Trophoblast cell (in vitro differentiated cells and primary cell): ENCODE results near the gene PIGO.

Experiments used
- DNase-seq, 2 donors: peaks; one replicate each; pipeline ENCODE4 v3.0.0-alpha.2; 2016
- H2AFZ ChIP-seq: 2 replicates; pipeline ENCODE4 v1.6.1; 2013; ENCODE audit warnings: low read length, moderate library complexity, mild to moderate bottlenecking; ENCODE audit not compliant: insufficient read depth, poor library complexity
- H2AK5ac ChIP-seq: 2 replicates; pipeline ENCODE4 v1.6.1; 2013; ENCODE audit warnings: mild to moderate bottlenecking, low read length
- H2BK120ac ChIP-seq: 2 replicates; pipeline ENCODE4 v1.6.1; 2013; ENCODE audit warnings: low read length, mild to moderate bottlenecking, moderate library complexity; ENCODE audit not compliant: insufficient read depth, poor library complexity
- H2BK12ac ChIP-seq: 2 replicates; pipeline ENCODE4 v1.6.1; 2013; ENCODE audit warnings: mild to moderate bottlenecking, low read length, moderate library complexity
- H2BK5ac ChIP-seq: 2 replicates; pipeline ENCODE4 v1.6.1; 2013; ENCODE audit warnings: low read length, low read depth, moderate library complexity, mild to moderate bottlenecking; ENCODE audit not compliant: poor library complexity
- H3K14ac ChIP-seq: 2 replicates; pipeline ENCODE4 v1.6.1; 2013; ENCODE audit warnings: mild to moderate bottlenecking, low read length
- H3K18ac ChIP-seq: 2 replicates; pipeline ENCODE4 v1.6.1; 2013; ENCODE audit warnings: mild to moderate bottlenecking, low read length
- H3K23ac ChIP-seq: 2 replicates; pipeline ENCODE4 v1.6.1; 2013; ENCODE audit warnings: low read length
- H3K27ac ChIP-seq: 2 replicates; pipeline ENCODE4 v1.5.1; 2013; ENCODE audit warnings: low read depth, mild to moderate bottlenecking, inconsistent platforms, low read length, moderate library complexity
- H3K27me3 ChIP-seq: 2 replicates; pipeline ENCODE4 v1.6.1; 2013; ENCODE audit warnings: inconsistent platforms, mild to moderate bottlenecking, low read length, moderate library complexity; ENCODE audit not compliant: insufficient read depth
- H3K36me3 ChIP-seq, 2 experiments: 1 replicate in 1 of 2; 2 replicates in 1 of 2; pipeline ENCODE4 v1.6.1; 2013; ENCODE audit warnings: low read length in 2 of 2, mild to moderate bottlenecking in 2 of 2, moderate library complexity in 1 of 2; ENCODE audit not compliant: insufficient read depth in 2 of 2, control insufficient read depth in 1 of 2
- H3K4ac ChIP-seq: 2 replicates; pipeline ENCODE4 v1.6.1; 2013; ENCODE audit warnings: low read depth, mild to moderate bottlenecking, low read length, moderate library complexity
- H3K4me1 ChIP-seq, 2 experiments: 1 replicate in 1 of 2; 2 replicates in 1 of 2; pipeline ENCODE4 v1.6.1; 2013; ENCODE audit warnings: low read length in 2 of 2, mild to moderate bottlenecking in 2 of 2, moderate library complexity in 1 of 2; ENCODE audit not compliant: insufficient read depth in 2 of 2, control insufficient read depth in 1 of 2
- H3K4me2 ChIP-seq: 2 replicates; pipeline ENCODE4 v1.6.1; 2013; ENCODE audit warnings: inconsistent platforms, mild to moderate bottlenecking, low read length, moderate library complexity
- H3K4me3 ChIP-seq: 2 replicates; pipeline ENCODE4 v1.5.1; 2013; ENCODE audit warnings: mild to moderate bottlenecking, low read depth, low read length, inconsistent platforms
- H3K79me1 ChIP-seq: one replicate; pipeline ENCODE4 v1.6.1; 2013; ENCODE audit warnings: low read length
- H3K79me2 ChIP-seq: 2 replicates; pipeline ENCODE4 v1.6.1; 2013; ENCODE audit warnings: low read length, mild to moderate bottlenecking; ENCODE audit not compliant: control insufficient read depth, insufficient read depth, poor library complexity
- H3K9ac ChIP-seq: 2 replicates; pipeline ENCODE4 v1.6.1; 2013; ENCODE audit warnings: mild to moderate bottlenecking, low read length
- H3K9me3 ChIP-seq: 2 replicates; pipeline ENCODE4 v1.6.1; 2013; ENCODE audit warnings: low read depth, mild to moderate bottlenecking, control low read depth, inconsistent platforms, low read length; ENCODE audit not compliant: insufficient read depth
- H4K12ac ChIP-seq: 2 replicates; pipeline ENCODE4 v1.6.1; 2013; ENCODE audit warnings: low read depth, mild to moderate bottlenecking, low read length, moderate library complexity
- H4K8ac ChIP-seq: 2 replicates; pipeline ENCODE4 v1.6.1; 2013; ENCODE audit warnings: low read depth, mild to moderate bottlenecking, low read length, moderate library complexity
- H4K91ac ChIP-seq: one replicate; pipeline ENCODE4 v1.6.1; 2013; ENCODE audit warnings: low read depth, mild to moderate bottlenecking, low read length, moderate library complexity
- WGBS: extraction: QIAGEN DNeasy Blood & Tissue Kit; methylation state at CpG from one replicate; pipeline ENCODE4 v1.1.7; 2013; ENCODE audit warnings: missing lambda C conversion rate; ENCODE audit not compliant: insufficient read length, insufficient coverage; ENCODE audit errors: extremely low coverage; 5-methylcytosine and 5-hydroxymethylcytosine counted together

PIGO gene

DNA sequence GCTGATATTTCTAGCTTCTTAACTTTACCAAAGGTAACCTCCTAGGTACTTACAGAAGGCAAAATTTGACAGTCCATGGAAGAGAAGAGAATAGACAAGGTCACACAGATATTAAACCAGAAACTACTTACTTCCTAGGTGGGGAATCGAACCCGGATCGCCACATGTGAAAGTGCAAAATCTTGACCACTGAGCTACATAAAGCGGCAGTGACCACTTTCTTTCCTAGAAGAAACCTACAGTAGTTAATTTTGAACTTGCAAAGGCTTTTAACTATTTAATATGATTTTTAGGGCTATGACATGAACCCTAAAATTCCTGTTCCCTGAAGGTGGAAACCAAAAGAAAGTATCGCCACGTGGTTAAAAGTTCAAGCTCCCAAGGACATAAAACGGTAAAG, 39.6 kb upstream of the PIGO start:
- Histone ChIP-seq H3K27me3 (no peaks in the 10 kb centered on the region), H3K4me2 (no peak overlapping the region), H3K4me3 (no peak overlapping the region), H3K9me3 (peaks cover 6% of the 10 kb centered on the region), H4K8ac (no peak overlapping the region), H3K4ac (no peak overlapping the region), H3K23ac (no peak overlapping the region), H3K79me1 (no peaks in the 10 kb centered on the region), H3K27ac (no peak overlapping the region), H4K91ac (no peak overlapping the region), H2AK5ac (no peak overlapping the region), H3K14ac (no peak overlapping the region), H3K79me2 (no peaks in the 10 kb centered on the region), H3K9ac (no peak overlapping the region), H3K18ac (no peak overlapping the region), H2AFZ (no peak overlapping the region), H3K4me1 (no peaks in the 10 kb centered on the region), H2BK120ac (no peak overlapping the region), H3K36me3 (no peaks in the 10 kb centered on the region), H4K12ac (no peak overlapping the region), H2BK12ac (no peak overlapping the region), H2BK5ac (no peak overlapping the region)
- no CpG with 5 or more reads among the region's 7 CpGs for WGBS
- DNase-seq, result no peak

DNA sequence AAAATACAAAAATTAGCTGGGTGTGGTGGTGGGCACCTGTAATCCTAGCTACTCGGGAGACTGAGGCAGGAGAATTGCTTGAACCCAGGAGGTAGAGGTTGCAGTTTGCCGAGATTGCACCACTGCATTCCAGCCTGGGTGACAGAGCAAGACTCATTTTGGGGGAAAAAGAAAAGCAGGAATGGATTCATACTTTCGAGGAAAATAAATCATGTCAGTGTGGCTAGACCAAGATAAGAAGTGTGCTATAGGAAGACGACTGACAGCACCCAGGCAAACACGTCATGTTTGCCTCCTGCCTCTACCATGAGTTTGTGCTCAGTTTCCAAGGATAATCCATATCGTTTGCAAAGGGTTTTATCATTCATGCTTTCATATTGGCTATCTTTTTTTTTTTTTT, 38.5 kb upstream of the PIGO start:
- Histone ChIP-seq H2BK120ac (no peak overlapping the region), H2BK5ac (no peak overlapping the region), H3K4me1 (no peaks in the 10 kb centered on the region), H3K79me1 (no peaks in the 10 kb centered on the region), H3K23ac (no peak overlapping the region), H3K4ac (no peak overlapping the region), H3K4me2 (no peak overlapping the region), H4K12ac (no peak overlapping the region), H3K4me3 (no peak overlapping the region), H3K9ac (no peak overlapping the region), H2AFZ (no peak overlapping the region), H3K27ac (no peak overlapping the region), H2BK12ac (no peak overlapping the region), H3K36me3 (no peaks in the 10 kb centered on the region), H2AK5ac (no peak overlapping the region), H4K8ac (no peak overlapping the region), H3K18ac (no peak overlapping the region), H4K91ac (no peak overlapping the region), H3K14ac (no peak overlapping the region), H3K79me2 (no peaks in the 10 kb centered on the region), H3K9me3 (peaks cover 6% of the 10 kb centered on the region), H3K27me3 (no peaks in the 10 kb centered on the region)
- no CpG with 5 or more reads among the region's 6 CpGs for WGBS
- no peak for DNase-seq

DNA sequence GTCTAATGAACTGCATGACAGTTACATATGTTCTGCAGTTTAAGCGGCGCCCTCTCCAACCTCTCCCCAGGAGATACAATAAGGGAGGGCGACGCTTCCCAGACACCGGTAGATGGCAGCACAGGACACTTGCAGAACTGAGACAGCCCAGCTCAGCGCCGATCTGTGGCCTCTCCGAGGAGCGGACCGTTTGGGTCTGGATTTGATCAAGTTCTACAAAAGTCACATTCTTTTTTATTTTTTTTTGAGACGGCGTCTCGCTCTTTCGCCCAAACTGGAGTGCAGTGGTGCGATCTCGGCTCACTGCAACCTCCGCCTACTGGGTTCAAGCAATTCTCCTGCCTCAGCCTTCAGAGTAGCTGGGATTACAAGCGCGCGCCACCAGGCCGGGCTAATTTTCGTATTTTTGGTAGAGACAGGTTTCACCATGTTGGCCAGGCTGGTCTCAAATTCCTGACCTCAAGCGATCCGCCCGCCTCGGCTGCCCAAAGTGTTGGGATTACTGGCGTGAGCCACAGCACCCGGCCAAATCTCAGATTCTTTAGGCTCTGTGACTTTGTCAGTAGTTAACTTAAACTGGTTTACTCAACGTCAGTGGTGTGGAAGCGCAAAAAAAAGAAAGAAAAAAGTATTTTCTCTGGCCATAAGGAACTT, 20.6 kb upstream of the PIGO start:
- H2AFZ ChIP-seq, result no peak overlapping the region
- no peak overlapping the region for H4K8ac ChIP-seq
- no peaks in the 10 kb centered on the region for H3K9me3 ChIP-seq
- peaks cover 16 to 17% of the 10 kb centered on the region in 2 experiments for H3K4me1 ChIP-seq
- H3K23ac ChIP-seq, result no peak overlapping the region
- DNase-seq, result peak; percentile 94 to 98
- no peak overlapping the region for H3K27ac ChIP-seq
- no peak overlapping the region for H2BK5ac ChIP-seq
- no peaks in the 10 kb centered on the region for H3K36me3 ChIP-seq
- no peak overlapping the region for H4K91ac ChIP-seq
- no peak overlapping the region for H3K4me3 ChIP-seq
- H3K4me2 ChIP-seq, result peak overlapping the region; percentile 90
- H3K79me2 ChIP-seq, result no peaks in the 10 kb centered on the region
- no peak overlapping the region for H3K4ac ChIP-seq
- WGBS, result no CpG with 5 or more reads among the region's 30 CpGs
- no peak overlapping the region for H4K12ac ChIP-seq
- no peaks in the 10 kb centered on the region for H3K27me3 ChIP-seq
- H3K79me1 ChIP-seq, result peaks cover 14% of the 10 kb centered on the region
- peak overlapping the region; percentile 23 for H2BK12ac ChIP-seq
- no peak overlapping the region for H3K14ac ChIP-seq
- H2BK120ac ChIP-seq, result no peak overlapping the region
- no peak overlapping the region for H3K18ac ChIP-seq
- no peak overlapping the region for H3K9ac ChIP-seq
- no peak overlapping the region for H2AK5ac ChIP-seq

DNA sequence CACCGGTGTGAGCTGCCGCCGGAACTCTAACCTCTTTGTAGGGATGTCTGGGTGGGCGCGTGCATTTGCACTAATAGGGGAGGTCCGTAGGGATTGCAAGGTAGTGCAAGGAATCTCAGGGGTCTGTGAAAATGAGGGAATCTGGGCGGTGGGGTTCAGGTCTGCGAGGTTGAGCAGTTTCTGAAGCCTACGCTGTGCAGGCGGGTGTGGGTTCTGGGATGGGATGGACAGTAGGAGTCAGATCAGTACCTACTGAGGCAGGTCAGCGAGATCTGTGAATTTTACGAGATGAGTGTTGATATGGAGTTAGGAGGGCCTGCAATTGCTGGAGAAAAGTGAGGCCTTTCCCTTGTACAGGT, 20.1 kb upstream of the PIGO start:
- Histone ChIP-seq H3K4me2 (peak overlapping the region; percentile 90), H3K4me3 (peak overlapping the region; percentile 49), H3K18ac (no peak overlapping the region), H3K27ac (no peak overlapping the region), H3K79me1 (peaks cover 16% of the 10 kb centered on the region), H4K91ac (no peak overlapping the region), H3K4ac (no peak overlapping the region), H3K14ac (no peak overlapping the region), H3K23ac (no peak overlapping the region), H3K36me3 (no peaks in the 10 kb centered on the region), H4K12ac (no peak overlapping the region), H3K27me3 (no peaks in the 10 kb centered on the region), H3K4me1 (peaks cover 19 to 21% of the 10 kb centered on the region in 2 experiments), H3K9me3 (no peaks in the 10 kb centered on the region), H2BK5ac (no peak overlapping the region), H4K8ac (no peak overlapping the region), H2AK5ac (no peak overlapping the region), H2BK120ac (no peak overlapping the region), H3K9ac (no peak overlapping the region), H2BK12ac (no peak overlapping the region), H3K79me2 (no peaks in the 10 kb centered on the region), H2AFZ (peak overlapping the region; percentile 38)
- DNase-seq, result no peak
- WGBS, result no CpG with 5 or more reads among the region's 12 CpGs
